SU-DHL-6 (cell line): Measurements from ENCODE around the gene FOSL2.

Experiments used
- H2AFZ ChIP-seq: fragments of 200-600 bp; sonication (generic); 2 replicates; pipeline ENCODE4 v1.6.1; 2014; ENCODE audit warnings: low read depth, mild to moderate bottlenecking, moderate library complexity, mixed read lengths, antibody characterized with exemption, low read length; ENCODE audit not compliant: severe bottlenecking
- H3F3A ChIP-seq: fragments of 200-600 bp; shearing (Covaris generic); 2 replicates; pipeline ENCODE4 v1.6.0; 2016; ENCODE audit warnings: antibody characterized with exemption, mild to moderate bottlenecking; ENCODE audit not compliant: insufficient read depth
- H3K27ac ChIP-seq: fragments of 200-600 bp; sonication (generic); 2 replicates; pipeline ENCODE4 v1.5.1; 2016; ENCODE audit warnings: low read depth, mild to moderate bottlenecking, low read length, moderate library complexity, mixed read lengths
- H3K27me3 ChIP-seq: fragments of 200-600 bp; sonication (generic), shearing (Covaris generic); 2 replicates; pipeline ENCODE4 v1.6.0; 2014; ENCODE audit warnings: mild to moderate bottlenecking, low read length
- H3K36me3 ChIP-seq: fragments of 200-600 bp; sonication (generic); 2 replicates; pipeline ENCODE4 v1.6.1; 2014; ENCODE audit warnings: mild to moderate bottlenecking, low read length, mixed read lengths
- H3K4me2 ChIP-seq: fragments of 300-600, 200-600 bp; shearing (Covaris generic), sonication (generic); 2 replicates; pipeline ENCODE4 v1.6.0; 2014; ENCODE audit warnings: low read length, low read depth, mild to moderate bottlenecking; ENCODE audit not compliant: poor library complexity, severe bottlenecking
- H3K4me3 ChIP-seq: fragments of 200-600 bp; sonication (generic); 2 replicates; pipeline ENCODE4 v1.5.1; 2014; ENCODE audit warnings: antibody characterized with exemption, low read length, mild to moderate bottlenecking, mixed read lengths; ENCODE audit not compliant: insufficient read depth, poor library complexity, severe bottlenecking
- H3K79me2 ChIP-seq: fragments of 200-600 bp; sonication (generic); 2 replicates; pipeline ENCODE4 v1.6.1; 2014; ENCODE audit warnings: mild to moderate bottlenecking, low read length, moderate library complexity; ENCODE audit not compliant: insufficient read depth
- H3K9ac ChIP-seq: fragments of 200-600 bp; sonication (generic); 2 replicates; pipeline ENCODE4 v1.7.0; 2014; ENCODE audit warnings: mild to moderate bottlenecking, low read length
- H3K9me2 ChIP-seq: fragments of 200-600 bp; sonication (generic); replicated peaks from 2 replicates; pipeline ENCODE4 v1.6.1; 2014; ENCODE audit warnings: low read length; ENCODE audit not compliant: insufficient read depth
- H3K9me3 ChIP-seq: fragments of 200-600 bp; sonication (generic); 2 replicates; pipeline ENCODE4 v1.6.1; 2014; ENCODE audit warnings: low read length, mixed read lengths; ENCODE audit not compliant: insufficient read depth
- H4K20me1 ChIP-seq: fragments of 200-600 bp; sonication (generic); 2 replicates; pipeline ENCODE4 v1.6.1; 2014; ENCODE audit warnings: low read depth, mild to moderate bottlenecking, antibody characterized with exemption, low read length, moderate library complexity, mixed read lengths
- EZH2phosphoT487 ChIP-seq: fragments of 200-600 bp; sonication (generic), shearing (Covaris generic); conservative IDR thresholded peaks from 2 replicates; pipeline ENCODE4 v1.6.1; 2018; ENCODE audit warnings: mild to moderate bottlenecking, antibody characterized with exemption, low read length, moderate library complexity, mixed read lengths
- TF ChIP-seq, protein P1 (sequence below): fragments of 200-600 bp; sonication (generic); IDR thresholded peaks from one replicate; pipeline ENCODE4 v1.5.1; 2017; ENCODE audit warnings: antibody characterized with exemption, mild to moderate bottlenecking, low read length, moderate library complexity; ENCODE audit not compliant: insufficient read depth, poor library complexity, severe bottlenecking

Gene FOSL2

DNA sequence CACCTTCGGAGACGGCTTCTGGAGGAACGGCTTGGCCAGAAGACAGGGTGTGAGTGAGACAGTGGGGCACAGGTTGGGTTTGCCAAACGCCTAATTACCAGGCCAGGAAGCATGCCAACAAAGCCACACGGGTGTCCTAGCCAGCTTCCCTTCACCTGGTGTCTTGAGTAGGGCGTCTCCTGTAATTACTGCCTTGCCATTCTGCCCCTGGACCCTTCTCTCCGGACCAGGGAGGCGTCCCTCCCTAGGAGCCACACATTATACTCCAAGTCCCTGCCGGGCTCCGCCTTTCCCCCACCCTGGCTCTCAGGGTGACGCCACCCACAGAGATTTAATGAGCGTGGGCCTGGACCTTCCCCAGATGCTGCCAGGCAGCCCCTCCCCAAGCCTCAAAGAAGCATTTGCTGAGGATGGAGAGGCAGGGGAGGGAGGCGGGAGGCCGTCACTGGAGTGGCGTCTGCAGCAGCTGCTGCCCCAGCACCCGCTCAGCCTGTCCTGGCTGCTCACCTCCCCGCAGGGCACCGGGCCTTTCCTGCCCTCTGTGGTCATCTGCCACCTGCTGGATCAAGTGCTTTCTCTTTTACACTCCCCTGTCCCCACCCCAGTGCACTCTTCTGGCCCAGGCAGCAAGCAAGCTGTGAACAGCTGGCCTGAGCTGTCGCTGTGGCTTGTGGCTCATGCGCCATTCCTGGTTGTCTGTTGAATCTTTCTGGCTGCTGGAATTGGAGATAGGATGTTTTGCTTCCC lies 20.7 kb downstream of the FOSL2 start:
- Histone ChIP-seq H3K4me3 (no peak overlapping the region), H3K9ac (no peak overlapping the region), H3K9me3 (no peaks in the 10 kb centered on the region), H2AFZ (no peak overlapping the region), H3F3A (no peaks in the 10 kb centered on the region), H3K79me2 (no peaks in the 10 kb centered on the region), H3K27me3 (no peaks in the 10 kb centered on the region), H3K9me2 (no peaks in the 10 kb centered on the region), H3K27ac (no peak overlapping the region), H3K4me2 (no peak overlapping the region), H3K36me3 (no peaks in the 10 kb centered on the region), H4K20me1 (no peaks in the 10 kb centered on the region)
- TF ChIP-seq, protein P1, sequence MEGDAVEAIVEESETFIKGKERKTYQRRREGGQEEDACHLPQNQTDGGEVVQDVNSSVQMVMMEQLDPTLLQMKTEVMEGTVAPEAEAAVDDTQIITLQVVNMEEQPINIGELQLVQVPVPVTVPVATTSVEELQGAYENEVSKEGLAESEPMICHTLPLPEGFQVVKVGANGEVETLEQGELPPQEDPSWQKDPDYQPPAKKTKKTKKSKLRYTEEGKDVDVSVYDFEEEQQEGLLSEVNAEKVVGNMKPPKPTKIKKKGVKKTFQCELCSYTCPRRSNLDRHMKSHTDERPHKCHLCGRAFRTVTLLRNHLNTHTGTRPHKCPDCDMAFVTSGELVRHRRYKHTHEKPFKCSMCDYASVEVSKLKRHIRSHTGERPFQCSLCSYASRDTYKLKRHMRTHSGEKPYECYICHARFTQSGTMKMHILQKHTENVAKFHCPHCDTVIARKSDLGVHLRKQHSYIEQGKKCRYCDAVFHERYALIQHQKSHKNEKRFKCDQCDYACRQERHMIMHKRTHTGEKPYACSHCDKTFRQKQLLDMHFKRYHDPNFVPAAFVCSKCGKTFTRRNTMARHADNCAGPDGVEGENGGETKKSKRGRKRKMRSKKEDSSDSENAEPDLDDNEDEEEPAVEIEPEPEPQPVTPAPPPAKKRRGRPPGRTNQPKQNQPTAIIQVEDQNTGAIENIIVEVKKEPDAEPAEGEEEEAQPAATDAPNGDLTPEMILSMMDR = no peak
- no peak for TF ChIP-seq EZH2phosphoT487

- Histone ChIP-seq H3K4me3 (no peak overlapping the region), H3K79me2 (no peaks in the 10 kb centered on the region), H3K9ac (no peak overlapping the region), H3K4me2 (no peak overlapping the region), H3K27ac (no peak overlapping the region), H3K9me2 (no peaks in the 10 kb centered on the region), H3K27me3 (no peaks in the 10 kb centered on the region), H3K9me3 (no peaks in the 10 kb centered on the region), H3K36me3 (no peaks in the 10 kb centered on the region), H4K20me1 (no peaks in the 10 kb centered on the region), H3F3A (no peaks in the 10 kb centered on the region), H2AFZ (no peak overlapping the region)
- TF ChIP-seq EZH2phosphoT487 = no peak
- TF ChIP-seq, protein P1 = no peak
Observed at GRCh38 chr2:28413899-28414295, 21.2 kb downstream of the FOSL2 start.

DNA sequence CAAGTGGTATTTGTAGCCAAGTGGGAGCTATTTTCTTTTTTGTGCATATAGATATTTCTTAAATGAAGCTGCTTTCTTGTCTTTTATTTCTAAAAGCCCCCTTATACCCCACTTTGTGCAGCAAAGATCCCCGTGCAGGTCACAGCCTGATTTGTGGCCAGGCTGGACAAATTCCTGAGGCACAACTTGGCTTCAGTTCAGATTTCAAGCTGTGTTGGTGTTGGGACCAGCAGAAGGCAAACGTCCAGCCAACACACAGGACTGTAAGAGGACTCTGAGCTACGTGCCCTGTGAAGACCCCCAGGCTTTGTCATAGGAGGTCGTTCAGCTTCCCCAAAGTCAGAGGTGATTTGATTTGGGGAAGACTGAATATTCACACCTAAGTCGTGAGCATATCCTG lies 21.9 kb downstream of the FOSL2 start:
- H4K20me1 ChIP-seq = no peaks in the 10 kb centered on the region
- H3K27ac ChIP-seq = no peak overlapping the region

More for the DNA sequence above, 21.9 kb downstream of the FOSL2 start:
- Histone ChIP-seq H3K79me2 (no peaks in the 10 kb centered on the region), H3K27me3 (no peaks in the 10 kb centered on the region), H3K4me3 (no peak overlapping the region), H3K9ac (no peak overlapping the region), H3K9me2 (no peaks in the 10 kb centered on the region), H3K4me2 (no peak overlapping the region), H2AFZ (no peak overlapping the region), H3F3A (no peaks in the 10 kb centered on the region), H3K36me3 (no peaks in the 10 kb centered on the region), H3K9me3 (no peaks in the 10 kb centered on the region)
- TF ChIP-seq, protein P1 = no peak
- TF ChIP-seq EZH2phosphoT487 = no peak
